Activated gamma-delta T cell treated with anti-CD3 and anti-CD28 coated beads, Interleukin-2, amount 50 U/mL, for 16 hours (primary cell): ENCODE results near the gene HS3ST5.
"Not testable (repeated sequence)": the region's sequence is repeated elsewhere in the genome, so short reads cannot be mapped to it uniquely, and the experiment has no call there.

Experiments used
- DNase-seq: peaks from one replicate; pipeline ENCODE4 v3.0.0-alpha.2; 2020; ENCODE audit warnings: low read depth

HS3ST5 gene

DNA sequence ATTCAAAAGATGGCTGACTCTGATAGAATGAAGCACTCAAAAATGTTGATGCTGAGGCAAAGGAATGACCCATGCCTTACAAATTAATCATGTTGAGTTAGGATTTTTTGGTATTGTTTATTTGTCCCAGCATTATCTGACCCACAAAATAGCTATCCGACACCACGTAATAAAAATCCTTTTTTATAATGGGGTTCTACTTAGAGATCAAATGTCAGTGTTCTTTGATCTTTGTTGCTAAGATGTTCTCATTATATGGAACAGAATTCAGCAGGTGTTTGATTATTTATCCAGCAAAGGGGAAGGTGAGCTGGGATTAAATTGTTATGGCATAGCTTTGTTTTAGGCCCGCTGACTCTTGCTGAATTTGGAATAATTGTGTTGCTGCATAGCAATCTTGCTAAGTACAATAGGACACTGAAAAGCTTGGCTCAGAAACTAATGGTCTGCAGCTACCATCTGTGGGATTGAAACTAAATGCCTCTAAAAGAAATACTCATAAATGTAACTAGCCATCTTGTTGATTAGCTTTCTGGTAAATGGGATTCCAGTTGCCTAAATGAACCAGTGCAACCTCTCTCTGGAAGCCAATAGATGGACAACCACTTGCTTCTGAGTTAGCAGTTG, 191.6 kb downstream of the HS3ST5 start:
- DNase-seq, result no peak

DNA sequence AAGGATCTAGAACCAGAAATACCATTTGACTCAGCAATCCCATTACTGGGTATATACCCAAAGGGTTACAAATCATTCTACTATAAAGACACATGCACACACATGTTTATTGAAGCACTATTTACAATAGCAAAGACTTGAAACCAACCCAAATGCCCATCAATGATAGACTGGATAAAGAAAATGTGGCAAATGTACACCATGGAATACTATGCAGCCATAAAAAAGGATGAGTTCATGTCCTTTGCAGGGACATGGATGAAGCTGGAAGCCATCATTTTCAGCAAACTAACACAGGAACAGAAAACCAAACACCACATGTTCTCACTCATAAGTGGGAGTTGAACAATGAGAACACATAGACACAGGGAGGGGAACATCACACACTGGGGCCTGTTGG, 193.6 kb downstream of the HS3ST5 start:
- DNase-seq, result not testable (repeated sequence)

DNA sequence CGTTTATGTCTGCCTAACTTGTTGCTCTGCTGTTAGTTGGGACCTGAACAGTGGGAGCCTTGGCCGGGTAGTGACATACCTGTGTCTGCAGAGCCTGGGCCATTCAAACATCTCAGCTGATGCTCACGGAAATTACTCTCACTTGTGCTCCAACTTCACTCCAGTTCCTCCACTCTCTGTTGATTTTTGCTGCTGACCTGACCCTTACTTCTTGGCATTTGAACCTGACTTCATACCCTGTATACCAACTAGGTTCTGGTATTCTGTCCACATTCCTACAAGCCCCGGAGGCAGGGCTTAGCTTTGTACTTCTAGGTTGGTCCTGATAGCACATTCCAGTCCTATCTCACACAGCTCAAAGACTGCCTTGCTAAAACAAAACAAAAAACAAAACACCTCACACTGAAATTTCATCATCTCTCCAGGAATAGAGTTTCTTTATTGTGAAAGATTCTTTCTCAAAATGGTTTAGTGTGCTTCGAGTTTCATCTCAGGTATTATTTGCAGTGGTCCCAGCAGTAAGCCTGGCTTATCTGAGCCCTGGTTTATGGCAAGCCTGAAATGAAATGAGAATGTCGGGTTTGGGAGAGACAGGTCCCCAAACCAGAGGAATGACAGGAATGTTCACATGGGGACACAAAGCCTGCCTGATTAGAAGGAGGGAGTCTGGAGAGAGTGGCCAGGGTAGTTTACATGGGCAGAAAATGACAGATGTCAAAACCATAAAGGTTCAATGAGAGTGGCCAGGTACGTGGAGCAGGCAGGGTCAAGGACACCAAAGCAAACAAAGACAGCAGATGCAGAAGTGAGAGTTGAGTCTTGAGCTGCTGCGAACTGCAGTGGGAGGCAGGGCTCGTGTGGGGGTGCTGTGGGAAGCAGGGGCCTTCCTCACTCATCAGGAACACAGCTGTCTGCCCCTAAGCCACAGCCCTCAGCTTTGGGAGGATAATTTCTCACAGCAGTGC, 197.7 kb downstream of the HS3ST5 start:
- DNase-seq, result no peak

DNA sequence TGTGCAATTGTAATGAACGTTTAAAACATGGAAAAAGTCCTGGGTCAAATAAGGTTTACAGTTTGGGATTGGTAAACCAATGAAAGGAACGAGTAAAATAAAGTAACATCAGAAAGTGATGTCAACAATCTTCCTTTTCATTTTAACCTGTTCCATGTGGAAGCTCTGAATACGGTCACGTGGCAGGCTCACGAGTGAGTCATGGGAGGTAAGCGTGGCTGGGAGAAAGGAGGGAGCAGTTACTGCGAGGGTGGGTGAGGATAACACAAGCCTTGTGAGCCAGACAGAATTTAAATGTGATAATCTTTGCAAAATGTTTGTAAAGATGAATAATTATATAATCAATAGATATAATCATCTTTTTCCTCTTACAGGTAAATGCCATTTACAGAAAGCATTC, 200.6 kb downstream of the HS3ST5 start:
- DNase-seq, result no peak

DNA sequence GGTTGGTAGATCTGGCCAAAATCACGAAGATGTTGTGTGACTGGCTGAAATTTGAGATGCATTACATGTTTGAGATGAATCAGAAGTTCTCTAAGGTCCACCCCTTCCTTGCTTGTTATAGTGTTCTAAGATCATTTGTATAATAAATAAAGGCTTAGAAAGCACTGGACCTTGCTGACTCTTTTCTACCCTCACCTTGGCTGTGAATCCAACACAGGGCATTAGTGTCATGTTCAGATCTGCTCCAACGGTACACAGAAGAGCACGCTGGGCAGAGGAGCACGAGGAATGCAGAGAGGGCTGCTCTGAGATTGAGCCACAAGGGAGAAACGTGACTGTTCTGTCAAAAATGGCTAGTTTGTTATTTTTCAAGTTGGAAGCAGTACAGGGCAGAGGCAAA, 202.4 kb downstream of the HS3ST5 start:
- DNase-seq, result no peak

DNA sequence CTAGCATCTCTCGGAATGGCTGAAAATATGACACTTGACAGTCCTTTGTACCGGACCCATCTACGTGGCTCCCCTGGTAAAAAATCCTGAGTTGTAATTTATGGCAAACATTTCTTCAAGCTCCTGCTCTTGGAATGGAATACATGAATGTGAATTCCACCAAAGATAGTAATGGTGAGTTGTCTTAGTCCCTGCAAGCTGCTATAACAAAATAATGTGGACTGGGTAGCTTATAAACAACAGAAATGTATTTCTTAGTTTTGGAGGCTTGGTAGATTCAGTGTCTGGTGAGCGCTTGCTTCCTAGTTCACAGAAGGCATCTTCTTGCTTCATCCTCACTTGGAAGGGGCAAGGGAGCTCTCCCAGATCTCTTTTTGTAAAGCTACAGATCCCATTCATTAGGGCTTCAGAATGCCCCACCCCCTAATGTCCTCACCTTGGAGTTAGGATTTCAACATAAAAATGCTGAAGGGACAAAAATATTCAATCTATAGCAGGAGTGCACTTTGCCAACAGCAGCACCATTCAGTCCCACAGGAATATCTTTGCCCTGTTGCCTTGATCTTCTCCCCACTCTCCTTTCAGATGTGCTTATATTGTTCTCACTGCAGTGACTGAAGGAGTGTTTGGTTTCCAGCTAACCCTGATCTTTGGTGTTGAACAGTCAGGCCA, 204.1 kb downstream of the HS3ST5 start:
- no peak for DNase-seq

DNA sequence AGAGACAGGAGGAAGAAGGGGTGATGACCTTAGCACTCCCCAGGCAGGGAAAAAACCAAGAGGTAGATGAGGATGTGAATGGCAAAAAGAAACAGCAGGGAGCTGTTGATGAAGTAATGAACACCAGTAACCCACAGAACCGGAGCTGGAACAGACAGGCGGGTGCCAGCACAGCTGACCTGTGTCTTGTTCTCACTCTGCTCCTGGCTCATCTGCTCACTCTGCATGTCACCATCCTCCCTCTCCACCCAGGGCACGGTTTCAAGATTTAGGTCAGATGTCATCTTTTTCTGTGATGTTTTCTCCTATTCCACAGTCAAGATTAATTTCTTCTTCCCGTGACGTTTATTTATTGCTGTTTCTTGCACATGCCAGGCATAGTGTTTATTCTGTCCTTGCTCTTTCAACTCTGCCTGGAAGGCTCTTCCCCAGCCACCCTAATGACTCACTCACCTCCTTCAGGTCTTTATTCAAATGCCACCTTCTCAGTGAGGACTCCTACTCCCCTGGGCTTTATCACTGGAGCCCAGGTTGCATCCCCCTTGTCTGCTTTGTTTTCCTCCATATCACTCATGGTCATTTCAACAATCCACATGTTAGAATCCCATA, 207.4 kb downstream of the HS3ST5 start:
- DNase-seq, result no peak

DNA sequence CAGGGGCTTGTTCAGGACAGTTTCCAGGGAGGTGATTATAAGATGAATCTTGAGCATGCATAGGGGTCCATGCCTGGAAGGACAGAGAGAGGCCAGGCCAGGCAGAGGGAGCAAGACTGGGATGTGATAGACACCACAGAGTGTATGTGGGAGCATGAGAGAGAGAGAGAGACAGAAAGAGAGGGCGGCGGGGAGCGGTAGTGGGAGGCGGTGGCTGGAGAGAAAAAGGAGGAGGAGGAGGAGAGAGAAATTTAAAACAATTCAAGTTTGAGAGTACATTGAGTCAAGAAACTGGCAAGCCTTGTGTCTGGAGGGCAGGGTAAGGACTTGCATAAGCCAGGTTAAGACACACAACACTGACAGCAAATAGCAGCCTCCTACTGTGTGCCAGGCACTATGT, 209.0 kb downstream of the HS3ST5 start:
- no peak for DNase-seq

DNA sequence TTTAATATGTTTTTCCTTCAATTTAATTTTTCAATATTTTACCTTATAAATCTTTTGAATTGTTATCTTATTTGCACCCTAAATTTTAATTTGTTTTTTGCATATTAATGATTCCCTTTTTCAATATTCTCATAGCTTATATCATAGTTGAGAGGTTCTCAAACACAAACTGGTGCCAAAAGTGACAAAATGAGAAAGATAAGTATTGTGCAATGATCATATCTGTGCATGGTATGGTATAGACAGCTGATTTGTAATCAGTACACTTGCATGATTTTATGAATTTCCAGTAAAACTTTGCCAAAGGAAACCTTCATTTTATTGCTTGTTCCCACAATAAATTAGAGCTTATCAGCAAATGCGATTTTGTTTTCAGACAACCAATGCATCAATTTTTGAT, 210.9 kb downstream of the HS3ST5 start:
- no peak for DNase-seq

DNA sequence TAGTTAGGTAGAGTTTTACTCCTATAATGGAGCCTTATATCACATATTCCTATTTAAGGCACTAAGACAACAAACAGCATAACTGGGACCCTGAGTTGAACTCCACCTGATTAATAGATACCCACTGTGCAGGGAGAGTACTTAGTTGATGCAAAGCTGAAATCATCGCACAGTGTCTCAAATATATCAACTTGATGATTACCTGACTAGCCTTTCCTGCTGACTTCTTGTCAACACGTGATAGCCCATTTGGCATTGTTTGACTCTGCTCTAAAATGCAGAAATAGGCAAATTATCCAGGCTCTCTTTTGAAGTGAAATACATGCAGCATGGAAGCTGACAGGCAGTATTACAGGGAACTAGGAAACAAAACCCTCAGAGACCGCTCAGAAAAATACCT, 217.2 kb downstream of the HS3ST5 start:
- DNase-seq, result no peak

DNA sequence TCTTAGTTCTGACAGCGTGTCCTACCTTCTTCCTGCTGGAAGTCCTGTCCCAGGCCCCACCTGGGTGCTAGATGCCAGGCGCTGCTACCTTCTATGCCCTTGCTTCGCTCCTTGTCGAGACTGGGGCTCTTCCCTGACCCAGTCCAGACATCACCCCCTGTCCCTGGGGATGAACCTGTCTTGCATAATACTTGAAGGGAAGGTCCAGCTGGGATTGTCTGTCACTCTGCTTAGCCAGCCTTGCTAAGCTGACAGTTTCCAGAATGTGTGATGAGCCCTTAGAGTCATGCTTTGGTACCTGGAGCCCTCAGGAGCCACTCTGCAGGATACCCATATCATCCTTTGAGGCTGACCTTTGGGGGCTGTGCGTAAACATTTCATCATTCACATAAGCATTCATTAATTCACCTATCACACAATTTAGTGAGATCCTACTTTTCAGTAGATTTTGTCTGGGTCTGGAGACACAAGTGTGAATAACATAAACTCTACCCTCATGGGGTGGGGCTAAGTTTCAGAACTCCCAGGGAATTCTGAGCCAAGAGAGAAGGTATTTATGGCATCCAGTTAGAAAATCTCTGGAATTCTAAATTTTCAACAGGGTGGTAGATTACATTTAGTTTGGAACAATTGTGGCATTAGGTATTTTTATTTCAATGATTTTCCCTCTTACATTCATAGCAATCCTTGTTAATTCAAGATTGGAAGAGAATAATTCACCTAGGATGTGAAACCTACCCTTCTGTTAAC, 220.7 kb downstream of the HS3ST5 start:
- no peak for DNase-seq

DNA sequence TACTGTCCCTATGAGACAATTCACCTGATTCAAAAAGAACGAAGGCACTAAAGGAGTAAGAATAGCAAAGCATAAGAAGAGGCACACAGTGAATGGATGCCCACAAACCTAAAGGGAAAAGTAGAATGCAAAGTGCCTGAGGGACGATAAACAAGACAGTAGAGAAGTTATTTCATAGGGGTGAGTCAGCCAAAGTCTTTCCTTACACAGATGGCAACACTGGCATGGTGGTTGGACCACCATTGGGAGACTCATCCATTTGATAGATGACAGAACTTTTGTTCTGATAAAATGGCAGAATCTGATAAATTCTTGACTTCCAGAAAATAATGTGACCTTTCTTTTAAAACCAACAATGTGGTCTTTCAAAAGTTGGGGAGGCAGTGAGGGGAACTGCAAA, 223.8 kb downstream of the HS3ST5 start:
- DNase-seq, result no peak

DNA sequence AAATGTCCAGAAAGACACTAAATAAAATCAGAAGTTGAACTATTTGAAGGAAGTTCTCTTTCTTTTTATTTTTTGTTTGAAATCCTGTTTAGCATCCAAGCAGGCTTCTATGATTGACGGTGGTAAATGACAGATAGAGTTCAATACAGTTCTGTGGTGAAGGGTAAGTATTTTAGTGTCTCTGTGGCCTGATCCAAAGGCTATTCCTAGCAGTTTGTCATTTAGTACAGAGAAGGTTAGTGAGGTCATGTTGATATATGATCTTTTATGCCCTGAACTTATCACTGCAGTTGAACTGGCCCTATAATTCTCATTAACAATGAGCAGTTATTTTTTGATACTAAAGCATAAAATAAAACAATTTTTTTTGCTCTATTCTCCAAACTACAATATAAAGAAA, 227.2 kb downstream of the HS3ST5 start:
- no peak for DNase-seq

DNA sequence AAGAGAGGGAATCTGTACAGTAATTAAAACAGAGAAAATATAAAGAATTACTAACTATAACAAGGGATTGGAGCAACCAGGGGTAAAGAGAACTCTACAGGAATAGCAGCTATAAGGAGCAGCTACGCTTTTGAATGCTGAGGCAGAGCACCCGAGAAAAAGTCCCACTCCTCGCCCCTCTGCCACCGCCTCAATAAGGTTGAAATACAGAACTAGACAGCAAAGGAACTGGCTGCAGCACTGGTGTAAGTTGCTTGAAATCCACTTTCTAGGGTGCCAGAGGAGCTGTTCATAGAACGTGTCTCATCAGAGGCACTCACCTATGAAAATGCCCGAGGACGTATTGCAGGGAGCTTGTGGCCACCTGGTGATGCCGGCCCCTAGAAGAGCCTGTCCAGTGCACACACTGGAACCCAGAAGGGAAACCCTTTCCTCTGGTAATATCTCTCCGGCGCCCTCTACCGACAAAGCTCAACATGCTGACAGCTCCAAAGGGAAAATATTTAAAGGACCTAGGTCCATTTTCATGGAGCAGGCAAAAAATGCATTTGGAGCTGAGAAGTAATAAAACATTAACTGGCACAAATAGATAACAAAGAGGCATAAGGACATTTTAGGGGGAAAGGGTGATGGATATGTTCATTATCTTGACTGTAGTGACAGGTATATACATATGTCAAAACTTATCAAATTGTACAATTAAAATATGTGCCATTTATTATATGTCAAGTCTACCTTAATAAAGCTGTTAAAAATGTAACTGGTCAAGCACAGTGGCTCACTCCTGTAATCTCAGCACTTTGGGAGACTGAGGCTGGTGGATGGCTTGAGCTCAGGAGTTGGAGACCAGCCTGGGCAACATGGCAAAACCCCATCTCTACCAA, 234.5 kb downstream of the HS3ST5 start:
- no peak for DNase-seq

DNA sequence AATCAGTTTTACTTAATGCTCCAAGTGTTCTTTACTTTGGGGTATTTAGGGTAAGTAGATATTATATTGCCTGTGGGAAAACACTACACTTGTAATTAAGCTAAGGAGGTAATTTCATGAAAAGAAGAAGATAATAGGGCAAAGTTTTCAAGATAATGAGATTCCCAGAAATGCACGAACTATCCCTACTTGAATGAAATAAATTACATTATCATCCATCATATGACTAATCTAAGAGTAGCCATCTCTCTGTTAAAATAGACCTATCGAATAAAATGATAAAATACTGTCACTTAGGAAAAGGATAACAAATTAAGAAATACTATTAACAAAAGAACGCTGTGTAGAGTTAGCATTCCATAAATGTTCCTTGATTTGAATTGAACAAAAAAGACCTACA, 236.8 kb downstream of the HS3ST5 start:
- no peak for DNase-seq

DNA sequence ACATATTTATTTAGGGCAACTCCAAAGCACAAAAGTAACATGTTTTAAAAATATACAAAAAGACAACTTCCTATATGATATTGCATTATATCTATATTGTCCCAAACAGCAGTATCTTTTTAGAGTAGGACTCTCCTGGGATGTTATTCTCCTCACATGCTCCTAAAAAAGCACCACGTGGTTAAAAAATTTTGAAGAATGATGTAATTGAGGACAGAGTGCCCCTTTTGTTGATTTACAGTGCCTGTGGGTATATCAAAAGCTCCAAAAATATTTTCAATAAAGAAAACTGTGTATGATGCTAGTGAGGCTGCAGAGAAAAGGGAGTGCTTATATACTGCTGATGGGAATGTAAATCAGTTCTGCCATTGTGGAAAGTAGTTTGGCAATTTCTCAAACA, 241.6 kb downstream of the HS3ST5 start:
- no peak for DNase-seq

DNA sequence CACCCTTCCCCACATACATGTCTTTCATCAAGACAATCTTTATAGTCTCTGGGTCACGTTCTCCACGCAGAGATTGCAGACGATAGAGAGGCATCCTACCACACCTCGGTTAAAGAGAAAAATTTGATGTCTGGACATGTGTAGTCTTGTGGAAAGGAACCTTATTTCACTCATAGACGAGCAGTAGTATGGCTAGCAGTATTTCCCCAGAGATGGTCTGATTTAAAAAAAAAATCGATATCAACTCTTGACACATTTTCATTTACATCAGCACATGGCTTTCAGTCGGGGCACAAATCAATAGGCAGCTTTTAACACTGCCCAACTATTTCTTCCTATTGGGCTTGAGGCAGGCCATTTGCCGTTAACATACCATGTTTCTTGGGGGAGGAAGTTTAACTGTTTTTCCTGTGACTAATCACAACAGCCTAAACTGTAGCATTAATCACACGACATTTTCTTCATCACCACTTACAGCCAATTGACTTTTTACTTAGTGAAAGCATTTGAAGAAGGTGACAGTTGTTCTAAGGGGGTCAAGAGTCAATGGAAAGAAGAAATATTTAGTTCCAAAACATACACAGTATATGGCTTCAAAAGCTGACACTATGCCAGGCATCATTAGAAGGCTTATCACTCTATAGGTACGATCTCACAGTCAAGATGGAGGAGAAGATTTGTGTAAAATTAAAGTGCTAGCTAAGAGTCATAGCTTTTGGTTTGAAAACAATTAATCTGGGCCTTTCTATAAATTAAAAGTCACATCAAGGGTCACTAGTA, 242.4 kb downstream of the HS3ST5 start:
- DNase-seq, result no peak

DNA sequence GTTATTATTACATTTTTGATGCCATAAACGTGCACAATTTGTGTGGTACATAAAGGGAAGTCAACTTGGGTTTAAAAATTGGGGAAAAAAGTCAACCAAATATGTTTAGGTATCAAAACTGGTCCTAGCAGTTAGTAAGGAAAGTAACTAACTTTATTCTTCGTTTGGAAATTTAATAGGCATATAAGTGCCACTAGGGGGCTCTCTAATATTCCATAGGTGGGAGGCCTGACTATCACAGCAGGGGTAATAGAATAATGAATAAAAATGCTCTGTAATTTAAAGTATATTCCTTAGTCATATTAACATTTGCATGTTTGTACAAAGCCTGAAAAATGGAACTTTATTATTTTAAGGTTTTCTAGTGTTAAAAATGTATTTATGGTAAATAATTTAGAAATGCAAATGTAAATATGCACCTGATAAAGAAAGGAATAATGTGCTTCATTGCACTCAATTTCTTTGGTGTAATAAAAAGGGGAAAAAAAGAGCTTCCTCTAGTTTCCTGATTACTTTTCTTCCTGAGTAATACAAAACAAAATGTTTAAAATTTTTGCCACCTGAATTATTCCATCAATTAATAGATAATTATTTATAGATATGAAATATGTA, 246.2 kb downstream of the HS3ST5 start:
- no peak for DNase-seq

DNA sequence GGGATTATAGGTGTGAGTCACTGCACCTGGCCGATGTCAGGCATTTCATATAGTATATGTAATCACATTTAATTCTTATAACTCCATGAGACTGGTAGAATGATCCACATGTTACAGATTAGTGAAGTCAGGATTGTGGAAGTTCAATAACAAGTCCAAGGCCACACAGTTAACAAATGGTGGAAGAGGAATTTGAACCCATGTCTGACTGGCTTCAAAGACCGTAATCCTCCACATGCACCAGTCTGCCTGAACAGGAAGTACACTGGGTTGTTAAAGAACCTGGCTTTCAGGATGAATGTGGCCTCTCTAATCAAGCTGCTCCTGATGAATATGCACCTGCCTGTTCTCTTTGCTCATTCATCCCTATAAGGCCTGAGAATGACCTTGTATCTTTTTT, 249.9 kb downstream of the HS3ST5 start:
- no peak for DNase-seq

DNA sequence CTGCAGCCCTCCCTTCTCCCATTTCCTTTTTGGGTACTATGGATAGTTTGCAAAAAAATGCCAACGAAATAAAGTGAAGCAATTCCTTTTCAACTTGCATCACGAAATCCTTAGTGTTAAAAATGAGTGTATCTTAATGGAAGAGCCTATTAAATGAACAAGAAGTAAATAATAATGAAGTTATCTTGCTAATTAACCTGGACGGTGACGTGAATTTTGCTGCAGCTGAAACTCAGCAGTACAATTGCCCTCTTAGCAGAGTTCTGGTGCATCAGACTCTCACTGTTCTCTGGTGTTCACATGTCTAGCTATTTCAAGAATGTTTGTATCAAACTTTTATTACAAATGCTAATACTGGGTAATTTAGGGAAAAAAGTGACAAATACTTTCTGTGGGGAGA, 252.2 kb downstream of the HS3ST5 start:
- no peak for DNase-seq
